ENCODE measurements around the gene HOXD13. TPM values are rescaled to one million over a fixed set of nuclear protein-coding genes. Genes with fewer than 3 reads are reported as not detected.

HOXD13 gene
- total and polyA plus RNA-seq, 2 of the 8 experiments (the other 6 are each of a cell fraction or from before 2014, with no cell fraction given): not detected

DNA sequence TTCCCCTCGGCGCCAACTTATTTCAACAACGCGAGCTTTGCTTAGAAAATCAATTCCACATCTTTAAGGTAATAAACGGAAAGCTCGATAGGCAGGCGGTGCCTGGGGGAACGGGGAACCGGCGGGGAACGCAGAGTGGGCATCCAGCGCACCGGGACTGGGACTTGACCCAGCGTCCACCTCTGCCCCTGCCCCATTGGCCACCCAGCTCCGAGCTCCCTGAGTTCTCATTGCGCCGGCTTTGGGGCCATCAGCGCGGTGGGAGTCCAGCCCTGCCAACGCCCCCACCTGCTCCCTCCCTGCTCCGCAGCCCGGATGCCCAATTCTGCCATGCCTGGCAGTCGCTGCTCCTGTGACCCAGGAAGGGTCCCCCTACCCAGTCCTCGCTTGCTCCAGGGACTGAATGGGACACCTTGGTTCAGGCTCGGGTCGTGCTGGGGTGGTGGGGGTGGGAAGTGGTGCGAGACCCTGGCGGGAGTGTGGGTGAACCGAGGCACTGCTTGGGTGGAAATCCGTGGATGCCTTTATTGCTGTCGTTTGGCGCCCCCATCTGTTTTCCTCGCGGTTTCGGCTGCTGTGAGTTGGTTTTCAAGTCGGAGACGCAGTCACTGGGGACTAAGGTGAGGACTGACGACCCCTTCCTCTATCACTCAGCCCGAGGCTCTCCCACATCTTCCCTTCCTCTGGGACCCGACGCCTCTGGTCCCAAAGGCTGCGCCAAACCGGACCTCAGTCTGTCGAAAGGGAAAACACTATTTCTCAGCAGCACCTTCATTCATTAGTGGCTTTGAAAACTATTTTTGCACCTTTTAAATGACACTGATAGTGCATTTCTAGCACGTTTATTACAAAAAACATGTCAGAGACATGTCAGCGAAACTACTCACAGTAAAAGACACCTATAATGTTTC is 6.4 kb upstream of the HOXD13 start:
- no peak overlapping the region for H3K4ac ChIP-seq (replicated peaks; ENCODE audit: insufficient read length, low read depth, low read length)
- FAIRE-seq: no peak
- no peak overlapping the region for H2AK5ac ChIP-seq (ENCODE audit: low read depth, low read length)
- H3K23ac ChIP-seq (ENCODE audit: insufficient read length): no peak overlapping the region
- no peaks in the 10 kb centered on the region for H3K79me1 ChIP-seq (ENCODE audit: low read depth, low read length)
- H3K56ac ChIP-seq (replicated peaks; ENCODE audit: insufficient read length, low read depth, low read length): no peak overlapping the region
- no peak overlapping the region for H2BK12ac ChIP-seq (ENCODE audit: low read depth, low read length)
- H4K91ac ChIP-seq (replicated peaks; ENCODE audit: insufficient read length, low read length): no peak overlapping the region
- no peaks in the 10 kb centered on the region for H3K9me3 ChIP-seq (ENCODE audit: insufficient read depth in 2 of 2, low read depth in 1 of 2, low read length in 1 of 2)
- no peak overlapping the region for H2BK15ac ChIP-seq (ENCODE audit: low read length)
- H3K36me3 ChIP-seq (ENCODE audit: control insufficient read depth in 2 of 4, insufficient read depth in 4 of 4, low read length in 3 of 4): peaks cover 0 to 7% (median 0%) of the 10 kb centered on the region in 4 experiments; a peak in 1 of 8 replicates
- DNase-seq (ENCODE audit: low read depth in 1 of 2, low spot score in 2 of 2): peak in 1 of 2 experiments; percentile 73
- H2BK5ac ChIP-seq (ENCODE audit: low read depth, low read length): no peak overlapping the region
- H3K79me2 ChIP-seq (ENCODE audit: control insufficient read depth in 1 of 2, insufficient read depth in 2 of 2, low read length in 2 of 2): no peaks in the 10 kb centered on the region
- 4% methylated on average over 45 of the region's 46 CpGs; no CpG with 5 or more reads in 1 of the 2 experiments for WGBS, 2 experiments (ENCODE audit: extremely low coverage in 1 of 2, insufficient coverage in 1 of 2, insufficient read length in 1 of 2, insufficient replicate concordance in 2 of 2, low coverage in 1 of 2, low lambda C conversion rate in 2 of 2, missing lambda C conversion rate in 1 of 2)
- H3K23me2 ChIP-seq (ENCODE audit: low read depth, low read length): peaks cover 2% of the 10 kb centered on the region; the same call in 1 of the 2 replicates
- peaks cover 15 to 35% of the 10 kb centered on the region in 2 experiments for H4K20me1 ChIP-seq (replicated peaks in 1 of 2; ENCODE audit: control insufficient read depth in 1 of 2, insufficient read depth in 2 of 2, low read length in 2 of 2)
- peak overlapping the region; percentile 4 to 69 for H3K4me2 ChIP-seq (ENCODE audit: insufficient read depth in 1 of 2, low read depth in 2 of 2, low read length in 2 of 2)
- peak overlapping the region in 3 of 4 experiments; percentile 1 to 52 (median 14); a peak in 4 of 8 replicates for H3K4me3 ChIP-seq (ENCODE audit: extremely low read depth in 1 of 4, insufficient read depth in 2 of 4, low read depth in 3 of 4, low read length in 4 of 4)
- no peak overlapping the region for H2BK120ac ChIP-seq (replicated peaks; ENCODE audit: low read depth, low read length)
- ChIA-PET POLR2A (ENCODE audit: partially characterized antibody) (interaction anchor here (1.7 kb wide), 1 partner anchor 10 kb away, joined by 8 read pairs; no protein-coding TSS in a partner anchor), CTCF (ENCODE audit: partially characterized antibody) (interaction anchor here (0.7 to 7.8 kb wide), 25 partner anchors 10 to 833 kb away, joined by 3 to 130 read pairs (median 3); partner anchors contain the start of gene HOXD12)
- H3K18ac ChIP-seq (ENCODE audit: extremely low read depth, low read length): no peak overlapping the region
- H4K8ac ChIP-seq (ENCODE audit: extremely low read depth, insufficient read depth, low read length): peak overlapping the region; percentile 18; the same call in 1 of the 2 replicates
- H3K9ac ChIP-seq (replicated peaks in 1 of 4; ENCODE audit: extremely low read depth in 1 of 4, low read depth in 3 of 4, low read length in 3 of 4): no peak overlapping the region
- no peak overlapping the region for H2AFZ ChIP-seq (ENCODE audit: low read length)
- no peak overlapping the region for H3K14ac ChIP-seq (ENCODE audit: insufficient read length)
- H4K5ac ChIP-seq (ENCODE audit: insufficient read length, low read depth, low read length): no peak overlapping the region
- peaks cover 0 to 19% (median 8%) of the 10 kb centered on the region in 4 experiments; a peak in 5 of 7 replicates for H3K4me1 ChIP-seq (replicated peaks in 1 of 4; ENCODE audit: control insufficient read depth in 3 of 4, insufficient read depth in 4 of 4, low read length in 3 of 4)
- no peak overlapping the region for H2BK20ac ChIP-seq (ENCODE audit: low read length)
- H3K27me3 ChIP-seq (replicated peaks in 1 of 4; ENCODE audit: control insufficient read depth in 3 of 4, extremely low read depth in 1 of 4, insufficient read depth in 3 of 4, low read length in 3 of 4): peaks cover 97 to 100% (median 100%) of the 10 kb centered on the region in 4 experiments
- no peak overlapping the region for H3K27ac ChIP-seq (ENCODE audit: low read depth, low read length)
- TF ChIP-seq, protein P1, sequence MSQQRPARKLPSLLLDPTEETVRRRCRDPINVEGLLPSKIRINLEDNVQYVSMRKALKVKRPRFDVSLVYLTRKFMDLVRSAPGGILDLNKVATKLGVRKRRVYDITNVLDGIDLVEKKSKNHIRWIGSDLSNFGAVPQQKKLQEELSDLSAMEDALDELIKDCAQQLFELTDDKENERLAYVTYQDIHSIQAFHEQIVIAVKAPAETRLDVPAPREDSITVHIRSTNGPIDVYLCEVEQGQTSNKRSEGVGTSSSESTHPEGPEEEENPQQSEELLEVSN (IDR thresholded peaks at IDR 0.05): no peak
- no peak for TF ChIP-seq POLR2A (IDR thresholded peaks at IDR 0.05; ENCODE audit: control extremely low read depth in 1 of 2, low read depth in 2 of 2, low read length in 2 of 2)
- no peak for TF ChIP-seq GABPA (IDR thresholded peaks at IDR 0.05; ENCODE audit: borderline replicate concordance, insufficient read depth, low read length)
- no peak for TF ChIP-seq EGR1 (IDR thresholded peaks at IDR 0.05; ENCODE audit: borderline replicate concordance, low read depth, low read length)
- TF ChIP-seq, protein P2, sequence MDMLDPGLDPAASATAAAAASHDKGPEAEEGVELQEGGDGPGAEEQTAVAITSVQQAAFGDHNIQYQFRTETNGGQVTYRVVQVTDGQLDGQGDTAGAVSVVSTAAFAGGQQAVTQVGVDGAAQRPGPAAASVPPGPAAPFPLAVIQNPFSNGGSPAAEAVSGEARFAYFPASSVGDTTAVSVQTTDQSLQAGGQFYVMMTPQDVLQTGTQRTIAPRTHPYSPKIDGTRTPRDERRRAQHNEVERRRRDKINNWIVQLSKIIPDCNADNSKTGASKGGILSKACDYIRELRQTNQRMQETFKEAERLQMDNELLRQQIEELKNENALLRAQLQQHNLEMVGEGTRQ (IDR thresholded peaks at IDR 0.05; ENCODE audit: low read length): no peak
- peak; percentile 65 for TF ChIP-seq BACH1 (IDR thresholded peaks at IDR 0.05; ENCODE audit: low read length)
- peak; percentile 52 for TF ChIP-seq EZH2 (IDR thresholded peaks at IDR 0.05; ENCODE audit: low read depth, low read length, severe bottlenecking)
- 0 out of 2 replicates have a peak, but pooled peaks have one; percentile 5 for TF ChIP-seq TCF12 (IDR thresholded peaks at IDR 0.05; ENCODE audit: low read depth, low read length)
- no peak for TF ChIP-seq MAFK (IDR thresholded peaks at IDR 0.05; ENCODE audit: low read depth, low read length)
- TF ChIP-seq SIRT6 (IDR thresholded peaks at IDR 0.05; ENCODE audit: low read length): no peak

All from H1 (cell line).